Spleen (tissue), 11 donors: ENCODE measurements around the gene SNAP29. TPM values are rescaled to one million over a fixed set of nuclear protein-coding genes. Genes with fewer than 3 reads are reported as not detected.

Source experiments
- DNase-seq: peaks from one replicate; pipeline ENCODE4 v3.0.0-alpha.2; 2020
- H3K27ac ChIP-seq, 8 donors: fragments of 200-600 bp; sonication (generic) in 7 of 8; 1 replicate in 4 of 8; 2 replicates in 4 of 8; pipeline versions ENCODE4 v1.5.0 to v1.8.0; 2016 to 2021; ENCODE audit warnings: inconsistent platforms in 4 of 8, mild to moderate bottlenecking in 4 of 8, moderate library complexity in 1 of 8
- H3K27me3 ChIP-seq, 7 donors: fragments of 200-600 bp; sonication (generic) in 6 of 7; replicated peaks in 1 of 7; 1 replicate in 4 of 7; 2 replicates in 3 of 7; pipeline versions ENCODE4 v1.5.0 to v1.8.0; 2016 to 2021; ENCODE audit warnings: inconsistent platforms in 3 of 7, mild to moderate bottlenecking in 1 of 7
- H3K36me3 ChIP-seq, 6 donors: fragments of 200-600 bp; sonication (generic) in 5 of 6; 1 replicate in 4 of 6; 2 replicates in 2 of 6; pipeline versions ENCODE4 v1.5.0 to v1.8.0; 2016 to 2021; ENCODE audit warnings: inconsistent platforms in 2 of 6
- H3K4me1 ChIP-seq, 6 donors: fragments of 200-600 bp; sonication (generic) in 5 of 6; 1 replicate in 3 of 6; 2 replicates in 3 of 6; pipeline versions ENCODE4 v1.5.0 to v1.8.0; 2016 to 2021; ENCODE audit warnings: inconsistent platforms in 3 of 6
- H3K4me3 ChIP-seq, 8 donors: fragments of 200-600 bp; sonication (generic) in 7 of 8; 1 replicate in 4 of 8; 2 replicates in 4 of 8; pipeline versions ENCODE4 v1.5.0 to v1.8.0; 2016 to 2021; ENCODE audit warnings: inconsistent platforms in 4 of 8, mild to moderate bottlenecking in 4 of 8, moderate library complexity in 2 of 8
- H3K9me3 ChIP-seq, 8 donors: fragments of 200-600 bp; sonication (generic) in 7 of 8; 1 replicate in 4 of 8; 2 replicates in 4 of 8; pipeline versions ENCODE4 v1.5.0 to v1.8.0; 2016 to 2021; ENCODE audit warnings: inconsistent platforms in 4 of 8
- CTCF ChIP-seq, 11 experiments: fragments of 200-600 bp in 7 of 11; fragments of 450-650 bp in 4 of 11; sonication (generic) in 4 of 11; IDR thresholded peaks in 8 of 11; conservative IDR thresholded peaks in 3 of 11; 1 replicate in 7 of 11; 2 replicates in 4 of 11; pipeline versions ENCODE4 v1.4.0 to v1.8.0; 2016 to 2021; ENCODE audit warnings: antibody characterized with exemption in 11 of 11, inconsistent platforms in 4 of 11, mild to moderate bottlenecking in 1 of 11
- POLR2A ChIP-seq, 3 donors: fragments of 450-650 bp; IDR thresholded peaks; one replicate each; pipeline ENCODE4 v1.5.1; 2017; ENCODE audit warnings: antibody characterized with exemption in 3 of 3, mild to moderate bottlenecking in 1 of 3
- POLR2AphosphoS5 ChIP-seq, 3 donors: sonication (generic); formaldehyde crosslinking; IDR thresholded peaks; one replicate each; pipeline ENCODE4 v1.5.1; 2017; ENCODE audit warnings: antibody characterized with exemption in 3 of 3
- WGBS, 5 donors: extraction: QIAGEN DNeasy Blood & Tissue Kit in 3 of 5; methylation state at CpG; one replicate each; pipeline versions ENCODE4 v1.1.5 to v1.1.7; 2013 to 2018; 5-methylcytosine and 5-hydroxymethylcytosine counted together
- intact Hi-C: fragments of 100-400 bp; cut with DNase I; formaldehyde crosslinking; loops from one replicate; pipeline ENCODE4 v1.15.0; 2023; ENCODE audit warnings: low total_unique reads
- polyA plus RNA-seq, 3 donors: library from polyadenylated mRNA; stranded (reverse); fragments of 200-250 nt; gene quantifications; one replicate each; pipeline ENCODE4 v1.2.1, GENCODE V29; 2013
- total RNA-seq, 7 donors: library from RNA; depleted of rRNA in 3 of 7; stranded (reverse); fragments of >200 nt in 3 of 7; fragmentation: NEBNext Ultra II Directional in 4 of 7; extraction: Animal tissue kit (Norgen Biotek cat#: 25700) in 4 of 7; gene quantifications; one replicate each; pipeline versions ENCODE4 v1.1.0 to v1.2.1, GENCODE V29; 2016 to 2021
- donor health status: healthy with polysubstance abuse.
- donor health status: DM: no; HTN: no; CAD: no; lungs with moderate emphysema.
- donor health status: DM: no; HTN: no; CAD: no.
- donor health status: Bipolar disorder and iron deficiency.
- donor health status: healthy.
- donor health status: DM: no; HTN: no; CAD: no.
- donor health status: DM: yes; HTN: yes; CAD: no.

The SNAP29 gene
- total and polyA plus RNA-seq, 10 donors, result 13.7 to 33.5 (median 23.8) TPM

- DNase-seq, result no peak
- Histone ChIP-seq H3K27me3 (no peaks in the 10 kb centered on the region), H3K27ac (no peak overlapping the region), H3K9me3 (no peaks in the 10 kb centered on the region), H3K4me3 (no peak overlapping the region), H3K4me1 (peaks cover 11 to 71% (median 16%) of the 10 kb centered on the region in 6 donors), H3K36me3 (no peaks in the 10 kb centered on the region)
- intact Hi-C loops, result no loop called here
- WGBS, 5 donors, result 85 to 94% (median 89%) methylated on average over 5 of the region's 5 CpGs
- TF ChIP-seq POLR2A (IDR thresholded peaks at IDR 0.05), result no peak
- TF ChIP-seq POLR2AphosphoS5 (IDR thresholded peaks at IDR 0.05), result no peak
- no peak for TF ChIP-seq CTCF (IDR thresholded peaks at IDR 0.05 in 8 of 11, conservative IDR thresholded peaks at IDR 0.05 in 3 of 11)
Measured at GRCh38 chr22:20844055-20845037, 14.5 kb upstream of the SNAP29 start.

GRCh38 chr22:20847318-20847822 lies 11.4 kb upstream of the SNAP29 start:
- Histone ChIP-seq H3K9me3 (no peaks in the 10 kb centered on the region), H3K36me3 (no peaks in the 10 kb centered on the region), H3K27me3 (no peaks in the 10 kb centered on the region), H3K27ac (no peak overlapping the region), H3K4me3 (no peak overlapping the region), H3K4me1 (peaks cover 0 to 67% (median 6%) of the 10 kb centered on the region in 6 donors)
- WGBS, 5 donors, result 91 to 100% (median 98%) methylated on average over 2 of the region's 2 CpGs
- intact Hi-C loops, result no loop called here
- DNase-seq, result no peak
- TF ChIP-seq CTCF (IDR thresholded peaks at IDR 0.05 in 8 of 11, conservative IDR thresholded peaks at IDR 0.05 in 3 of 11), result no peak
- no peak for TF ChIP-seq POLR2A (IDR thresholded peaks at IDR 0.05)
- no peak for TF ChIP-seq POLR2AphosphoS5 (IDR thresholded peaks at IDR 0.05)

DNA sequence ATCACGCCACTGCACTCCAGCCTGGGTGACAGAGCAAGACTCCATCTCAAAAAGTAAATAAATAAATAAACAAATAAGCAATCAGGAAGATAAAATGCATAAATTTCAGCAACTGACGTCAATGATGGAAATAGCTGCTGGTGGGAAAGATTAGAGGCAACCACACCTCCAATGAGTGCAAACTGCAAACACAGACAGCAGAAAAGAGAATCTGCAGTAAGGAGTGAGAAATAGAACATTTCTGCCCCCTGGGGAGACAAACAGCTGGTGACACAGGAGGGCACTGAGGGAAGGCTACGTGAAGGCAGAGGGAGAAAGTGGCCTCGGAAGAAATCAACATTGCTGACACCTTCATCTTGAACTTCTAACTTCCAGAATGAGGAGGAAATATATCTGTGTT lies 6.7 kb upstream of the SNAP29 start:
- TF ChIP-seq POLR2AphosphoS5 (IDR thresholded peaks at IDR 0.05), result no peak
- WGBS, 5 donors, result 38 to 59% (median 51%) methylated on average over 4 of the region's 4 CpGs

GRCh38 chr22:20852503-20852902 lies 6.3 kb upstream of the SNAP29 start:
- H3K27ac ChIP-seq, result no peak overlapping the region
- no peaks in the 10 kb centered on the region for H3K9me3 ChIP-seq
- H3K36me3 ChIP-seq, result no peaks in the 10 kb centered on the region
- DNase-seq, result no peak
- no peaks in the 10 kb centered on the region for H3K27me3 ChIP-seq
- 65 to 88% (median 77%) methylated on average over 6 of the region's 6 CpGs for WGBS, 5 donors
- intact Hi-C loops, result no loop called here
- H3K4me3 ChIP-seq, result no peak overlapping the region
- peaks cover 15 to 88% (median 38%) of the 10 kb centered on the region in 6 donors for H3K4me1 ChIP-seq
- TF ChIP-seq POLR2AphosphoS5 (IDR thresholded peaks at IDR 0.05), result no peak
- no peak for TF ChIP-seq CTCF (IDR thresholded peaks at IDR 0.05 in 8 of 11, conservative IDR thresholded peaks at IDR 0.05 in 3 of 11)

More for the DNA sequence above, 6.7 kb upstream of the SNAP29 start:
- Histone ChIP-seq H3K4me1 (peaks cover 11 to 83% (median 33%) of the 10 kb centered on the region in 6 donors), H3K9me3 (no peaks in the 10 kb centered on the region), H3K36me3 (no peaks in the 10 kb centered on the region), H3K4me3 (no peak overlapping the region), H3K27ac (no peak overlapping the region), H3K27me3 (no peaks in the 10 kb centered on the region)
- DNase-seq, result no peak
- intact Hi-C loops, result no loop called here
